Measurements from ENCODE around the gene NPAS2. TPM values are rescaled to one million over a fixed set of nuclear protein-coding genes. Genes with fewer than 3 reads are reported as not detected.

NPAS2 gene
- total RNA-seq, 2 donors from 2014 or later, result 33.9 to 38.3 TPM

DNA sequence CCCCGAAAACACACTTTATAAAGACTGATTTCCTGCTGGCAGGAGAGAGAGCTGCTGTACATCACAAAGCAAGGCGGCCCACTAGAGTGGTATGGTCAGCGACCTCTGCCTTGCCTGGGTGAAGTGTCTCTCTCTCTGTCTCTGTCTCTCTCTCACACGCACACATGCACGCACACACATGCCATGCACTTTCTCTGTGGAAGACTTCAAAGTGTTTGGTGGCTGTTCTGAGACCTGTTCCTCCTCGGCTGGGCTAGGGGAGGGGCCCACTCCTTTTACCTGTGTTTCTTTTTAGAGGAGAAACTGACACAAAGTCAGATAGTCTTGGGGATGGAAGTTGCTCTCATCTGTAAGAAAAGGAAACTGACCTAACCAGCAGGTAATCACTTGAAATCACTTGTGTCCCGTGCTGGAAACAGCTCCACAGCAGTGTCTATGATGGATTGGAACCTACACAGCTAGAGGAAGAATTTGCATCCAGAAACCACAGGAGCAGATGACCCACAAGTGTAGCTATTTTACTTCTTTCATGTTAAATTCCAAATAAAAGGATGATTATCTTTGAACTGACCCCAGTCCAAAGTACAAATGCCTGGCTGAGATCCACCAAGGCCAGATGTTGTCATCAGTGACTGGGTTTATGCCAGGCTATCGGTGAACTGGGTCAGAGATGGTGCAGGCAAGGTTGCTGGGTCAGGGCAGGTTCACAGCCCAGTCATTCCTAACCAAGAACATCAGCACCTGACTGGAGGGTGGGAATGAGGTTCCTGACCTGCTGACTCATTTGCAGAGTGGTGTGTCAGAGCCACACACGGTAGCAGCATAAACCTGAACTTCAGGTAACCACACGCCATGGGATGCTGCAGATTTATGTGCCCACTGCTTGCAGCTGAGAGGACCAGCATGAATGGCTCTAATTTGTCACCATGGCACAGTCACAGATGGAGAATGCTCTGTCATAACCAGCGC, 63.0 kb downstream of the NPAS2 start:
- H3K27ac ChIP-seq, result no peak overlapping the region
- DNase-seq, result peak; percentile 42
- no peak overlapping the region for H3K4me3 ChIP-seq
- H3K27me3 ChIP-seq, result no peaks in the 10 kb centered on the region
- no peaks in the 10 kb centered on the region for H3K4me1 ChIP-seq
- no peaks in the 10 kb centered on the region for H3K36me3 ChIP-seq
- no peaks in the 10 kb centered on the region for H3K9me3 ChIP-seq
- no peak overlapping the region for H3K9ac ChIP-seq (ENCODE audit: low read depth in 2 of 2, low read length in 2 of 2)
- TF ChIP-seq, protein P1, sequence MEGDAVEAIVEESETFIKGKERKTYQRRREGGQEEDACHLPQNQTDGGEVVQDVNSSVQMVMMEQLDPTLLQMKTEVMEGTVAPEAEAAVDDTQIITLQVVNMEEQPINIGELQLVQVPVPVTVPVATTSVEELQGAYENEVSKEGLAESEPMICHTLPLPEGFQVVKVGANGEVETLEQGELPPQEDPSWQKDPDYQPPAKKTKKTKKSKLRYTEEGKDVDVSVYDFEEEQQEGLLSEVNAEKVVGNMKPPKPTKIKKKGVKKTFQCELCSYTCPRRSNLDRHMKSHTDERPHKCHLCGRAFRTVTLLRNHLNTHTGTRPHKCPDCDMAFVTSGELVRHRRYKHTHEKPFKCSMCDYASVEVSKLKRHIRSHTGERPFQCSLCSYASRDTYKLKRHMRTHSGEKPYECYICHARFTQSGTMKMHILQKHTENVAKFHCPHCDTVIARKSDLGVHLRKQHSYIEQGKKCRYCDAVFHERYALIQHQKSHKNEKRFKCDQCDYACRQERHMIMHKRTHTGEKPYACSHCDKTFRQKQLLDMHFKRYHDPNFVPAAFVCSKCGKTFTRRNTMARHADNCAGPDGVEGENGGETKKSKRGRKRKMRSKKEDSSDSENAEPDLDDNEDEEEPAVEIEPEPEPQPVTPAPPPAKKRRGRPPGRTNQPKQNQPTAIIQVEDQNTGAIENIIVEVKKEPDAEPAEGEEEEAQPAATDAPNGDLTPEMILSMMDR (IDR thresholded peaks at IDR 0.05), result no peak
- intact Hi-C loops (cut with DNase I), result no loop called here

DNA sequence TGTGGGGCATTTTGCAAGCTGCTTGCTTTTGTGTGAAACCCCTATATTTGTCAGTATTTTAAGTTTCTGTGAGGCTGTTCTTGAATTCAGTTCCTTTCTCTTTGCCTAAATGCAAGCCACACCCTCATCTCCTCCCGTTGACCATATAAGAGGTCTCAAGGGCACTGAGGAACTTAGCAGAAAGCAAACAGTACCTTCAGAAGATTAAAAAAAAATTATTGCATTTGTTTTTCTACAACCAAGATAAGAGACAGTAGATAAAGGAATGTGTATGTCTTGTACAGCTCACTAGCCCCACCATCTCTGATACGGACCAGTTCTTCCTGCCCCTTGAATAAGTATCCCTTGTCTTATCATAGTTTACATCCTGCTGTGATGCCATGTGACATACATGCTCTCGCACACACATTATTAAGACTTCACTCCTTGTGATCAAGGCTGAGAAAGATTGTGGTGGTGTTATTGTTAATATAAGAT, 64.2 kb downstream of the NPAS2 start:
- Histone ChIP-seq H3K4me1 (no peaks in the 10 kb centered on the region), H3K9ac (ENCODE audit: low read depth in 2 of 2, low read length in 2 of 2) (no peak overlapping the region), H3K36me3 (no peaks in the 10 kb centered on the region), H3K27me3 (no peaks in the 10 kb centered on the region), H3K27ac (no peak overlapping the region), H3K4me3 (no peak overlapping the region), H3K9me3 (no peaks in the 10 kb centered on the region)
- TF ChIP-seq, protein P1 (IDR thresholded peaks at IDR 0.05), result no peak
- intact Hi-C loops (cut with DNase I), result no loop called here
- no peak for DNase-seq

- H3K4me1 ChIP-seq, result no peaks in the 10 kb centered on the region
- H3K9ac ChIP-seq (ENCODE audit: low read depth in 2 of 2, low read length in 2 of 2), result no peak overlapping the region
- H3K4me3 ChIP-seq, result no peak overlapping the region
- H3K36me3 ChIP-seq, result no peaks in the 10 kb centered on the region
- H3K27ac ChIP-seq, result no peak overlapping the region
- no peaks in the 10 kb centered on the region for H3K27me3 ChIP-seq
- no peaks in the 10 kb centered on the region for H3K9me3 ChIP-seq
- no peak for DNase-seq
- intact Hi-C loops (cut with DNase I), result no loop called here
- TF ChIP-seq, protein P1 (IDR thresholded peaks at IDR 0.05), result no peak
Observed at GRCh38 chr2:100886085-100886484, 66.1 kb downstream of the NPAS2 start.

DNA sequence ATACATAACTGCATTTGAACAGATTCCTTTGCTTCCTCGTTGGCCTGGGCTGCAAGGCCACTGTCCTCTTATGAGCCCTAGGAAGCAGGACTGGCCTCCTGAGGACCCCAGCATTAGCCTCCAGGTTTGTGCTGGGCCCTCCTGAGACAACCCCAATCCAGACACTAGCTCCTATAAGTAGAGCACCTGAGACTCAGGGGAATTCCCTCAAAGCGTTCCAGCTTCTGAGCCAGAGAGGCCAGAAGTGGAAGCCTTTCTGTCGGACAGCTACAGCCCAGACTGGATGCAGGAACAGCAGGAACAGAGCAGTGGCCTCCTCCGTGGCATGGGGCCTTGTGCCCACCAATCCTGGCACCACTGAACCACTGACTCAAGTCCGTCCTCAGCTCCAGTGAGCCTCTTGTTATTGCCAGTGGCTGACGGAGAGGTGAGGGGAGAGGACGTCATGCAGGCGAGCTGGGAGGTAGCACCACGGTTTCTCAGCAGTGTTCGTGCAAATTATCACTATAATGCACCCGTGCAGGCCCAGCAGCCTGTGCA, 67.2 kb downstream of the NPAS2 start:
- H3K4me1 ChIP-seq, result no peaks in the 10 kb centered on the region
- H3K9ac ChIP-seq (ENCODE audit: low read depth in 2 of 2, low read length in 2 of 2), result no peak overlapping the region
- no peak overlapping the region for H3K27ac ChIP-seq

DNA sequence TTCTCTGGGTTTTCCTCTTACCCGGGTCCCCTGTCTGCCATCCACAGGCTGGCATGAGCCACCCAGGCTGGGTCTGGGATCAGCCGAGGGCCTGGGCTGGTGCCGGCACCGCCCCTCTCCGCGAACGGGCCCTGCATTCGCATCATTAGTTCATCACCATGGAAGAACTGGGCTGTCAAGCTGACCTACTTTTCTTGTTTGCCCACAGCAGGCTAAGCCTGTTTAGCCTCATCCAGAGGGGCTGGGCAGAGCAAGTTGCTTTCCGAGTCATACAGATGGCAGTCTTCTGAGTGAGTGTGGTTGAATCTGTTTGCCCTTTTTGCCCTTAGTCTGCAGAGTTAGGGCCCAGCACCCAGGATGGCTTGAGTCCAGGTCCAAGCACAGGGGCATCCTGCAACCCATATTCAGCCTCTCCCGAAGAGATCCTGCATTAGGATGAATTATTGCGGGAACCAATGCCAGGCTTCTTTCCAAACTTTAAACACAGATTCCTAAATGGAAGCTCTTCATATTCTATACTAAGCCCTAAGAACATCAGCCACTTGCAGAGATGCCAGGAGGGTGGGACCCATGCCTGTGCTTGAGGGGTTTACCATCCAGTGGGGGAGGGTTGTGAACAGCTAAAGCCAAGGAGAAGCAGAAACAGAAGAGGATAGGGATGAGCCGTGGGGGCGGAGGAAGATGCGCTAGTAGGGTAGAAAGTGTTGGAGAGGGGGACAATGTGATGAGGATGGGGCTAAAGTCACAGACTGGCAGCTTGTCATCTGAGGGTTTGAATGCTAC, 68.0 kb downstream of the NPAS2 start:
- H3K27ac ChIP-seq, result no peak overlapping the region
- no peaks in the 10 kb centered on the region for H3K36me3 ChIP-seq
- H3K27me3 ChIP-seq, result no peaks in the 10 kb centered on the region
- no peaks in the 10 kb centered on the region for H3K9me3 ChIP-seq
- no peak for DNase-seq
- intact Hi-C loops (cut with DNase I), result no loop called here
- TF ChIP-seq, protein P1 (IDR thresholded peaks at IDR 0.05), result no peak
- H3K4me1 ChIP-seq, result no peaks in the 10 kb centered on the region
- H3K4me3 ChIP-seq, result no peak overlapping the region
- H3K9ac ChIP-seq (ENCODE audit: low read depth in 2 of 2, low read length in 2 of 2), result no peak overlapping the region

More for the DNA sequence above, 67.2 kb downstream of the NPAS2 start:
- no peaks in the 10 kb centered on the region for H3K9me3 ChIP-seq
- no peaks in the 10 kb centered on the region for H3K27me3 ChIP-seq
- TF ChIP-seq, protein P1 (IDR thresholded peaks at IDR 0.05), result no peak
- no peak overlapping the region for H3K4me3 ChIP-seq
- intact Hi-C loops (cut with DNase I), result no loop called here
- no peaks in the 10 kb centered on the region for H3K36me3 ChIP-seq
- no peak for DNase-seq
